ENCODE measurements around the gene ADA. TPM values are rescaled to one million over a fixed set of nuclear protein-coding genes. Genes with fewer than 3 reads are reported as not detected.
"Not testable (repeated sequence)": the region's sequence is repeated elsewhere in the genome, so short reads cannot be mapped to it uniquely, and the experiment has no call there.

Gene ADA
- total RNA-seq, 1 donor from 2014 or later = 8.2 TPM

DNA sequence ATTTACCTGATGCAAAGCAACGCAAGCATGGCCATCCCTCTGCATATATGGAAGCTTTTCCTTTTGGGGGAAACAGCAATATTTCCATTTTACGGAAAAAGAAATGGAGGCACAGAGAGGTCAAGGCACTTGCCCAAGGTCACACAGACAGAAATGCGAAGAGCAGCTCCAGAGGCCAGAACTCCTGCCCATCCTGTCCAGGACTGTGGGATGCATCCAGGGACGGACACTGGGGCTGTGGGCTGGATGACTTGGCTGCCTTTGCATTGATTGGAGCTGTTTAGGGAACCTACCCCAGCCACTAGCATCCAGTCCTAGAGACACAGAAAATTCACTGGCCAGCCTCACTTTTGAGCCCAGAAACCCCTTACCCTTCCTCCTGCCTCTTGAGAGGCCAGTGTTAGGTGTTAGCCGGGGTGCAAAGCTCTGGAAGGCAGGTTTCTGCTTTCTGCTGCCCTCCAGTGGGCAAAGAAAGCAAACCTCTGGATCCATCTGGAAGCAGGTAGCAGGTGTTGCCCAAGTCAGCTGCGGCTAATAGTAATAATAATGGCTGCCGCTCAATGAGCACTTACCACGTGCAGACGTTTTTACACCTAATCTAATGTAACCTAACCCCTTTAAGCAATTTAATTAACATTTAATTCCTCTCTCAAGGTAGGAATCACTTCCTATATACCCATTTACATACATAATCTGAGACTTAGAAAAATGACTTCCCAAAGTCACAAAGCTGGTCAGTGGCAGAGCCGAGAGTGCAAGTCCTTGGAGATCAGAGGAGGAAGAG lies 32.0 kb upstream of the ADA start:
- no peaks in the 10 kb centered on the region for H3K9me3 Mint-ChIP-seq
- DNase-seq (ENCODE audit: low read depth, low spot score) = peak; percentile 44
- H3K27me3 Mint-ChIP-seq (ENCODE audit: low read depth) = peaks cover 19% of the 10 kb centered on the region
- no peaks in the 10 kb centered on the region for H3K36me3 Mint-ChIP-seq (ENCODE audit: low read depth)
- H3K4me3 Mint-ChIP-seq = no peak overlapping the region
- peaks cover 9% of the 10 kb centered on the region for H3K4me1 Mint-ChIP-seq
- peak; percentile 80 for TF ChIP-seq CTCF (conservative IDR thresholded peaks at IDR 0.05)
- no peak overlapping the region for H3K27ac Mint-ChIP-seq (ENCODE audit: unreplicated experiment)

DNA sequence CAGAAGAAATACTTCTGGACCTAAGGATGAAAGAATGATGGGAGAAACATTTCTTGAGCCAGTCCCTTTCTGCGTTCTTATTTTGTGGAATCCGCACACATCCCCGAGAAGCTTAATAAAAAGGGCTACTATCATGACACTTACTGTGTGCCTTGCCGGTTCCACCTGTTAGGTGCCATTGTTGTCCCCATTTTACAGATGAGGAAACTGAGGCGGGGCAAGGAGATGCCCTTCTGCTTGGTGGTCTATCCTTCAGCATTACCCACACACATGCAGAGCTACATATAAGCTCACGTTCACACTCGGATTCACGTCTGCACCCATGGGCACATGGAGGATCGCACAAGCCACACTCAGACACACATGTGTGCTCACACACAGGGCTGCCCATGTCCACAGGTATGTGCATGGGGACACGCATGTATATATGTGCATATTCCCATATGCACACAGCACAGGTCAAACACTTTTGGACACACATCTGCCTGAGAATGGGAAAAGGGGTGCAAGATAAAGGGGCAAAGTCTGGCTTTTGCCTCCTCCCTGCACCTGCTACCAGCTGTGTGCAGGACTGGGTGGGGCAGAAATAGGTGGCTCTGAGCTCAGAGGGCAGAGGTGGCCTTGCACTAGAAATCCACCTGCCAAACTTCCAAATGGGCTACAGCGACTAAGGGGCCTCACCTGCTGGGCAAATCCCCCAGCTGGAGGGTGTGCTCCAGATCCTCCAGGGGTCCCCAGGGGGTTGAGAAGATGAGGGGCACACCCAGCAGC lies 30.5 kb upstream of the ADA start:
- peaks cover 13% of the 10 kb centered on the region for H3K27me3 Mint-ChIP-seq (ENCODE audit: low read depth)
- no peak overlapping the region for H3K4me3 Mint-ChIP-seq

GRCh38 chr20:44678990-44679611 lies 27.6 kb upstream of the ADA start:
- H3K36me3 Mint-ChIP-seq (ENCODE audit: low read depth) = no peaks in the 10 kb centered on the region
- H3K27ac Mint-ChIP-seq (ENCODE audit: unreplicated experiment) = no peak overlapping the region
- no peak for DNase-seq (ENCODE audit: low read depth, low spot score)
- no peaks in the 10 kb centered on the region for H3K9me3 Mint-ChIP-seq
- peaks cover 10% of the 10 kb centered on the region for H3K27me3 Mint-ChIP-seq (ENCODE audit: low read depth)
- H3K4me1 Mint-ChIP-seq = peaks cover 3% of the 10 kb centered on the region
- no peak overlapping the region for H3K4me3 Mint-ChIP-seq
- no peak for TF ChIP-seq CTCF (conservative IDR thresholded peaks at IDR 0.05)

More for the DNA sequence above, 30.5 kb upstream of the ADA start:
- H3K4me1 Mint-ChIP-seq = peaks cover 9% of the 10 kb centered on the region
- H3K9me3 Mint-ChIP-seq = no peaks in the 10 kb centered on the region
- no peak for TF ChIP-seq CTCF (conservative IDR thresholded peaks at IDR 0.05)
- no peak for DNase-seq (ENCODE audit: low read depth, low spot score)
- H3K36me3 Mint-ChIP-seq (ENCODE audit: low read depth) = no peaks in the 10 kb centered on the region
- peak overlapping the region; percentile 45 for H3K27ac Mint-ChIP-seq (ENCODE audit: unreplicated experiment)

GRCh38 chr20:44678242-44678641 lies 26.7 kb upstream of the ADA start:
- no peak for DNase-seq (ENCODE audit: low read depth, low spot score)
- Mint-ChIP-seq H3K36me3 (ENCODE audit: low read depth) (no peaks in the 10 kb centered on the region), H3K4me1 (peaks cover 3% of the 10 kb centered on the region), H3K4me3 (no peak overlapping the region), H3K9me3 (no peaks in the 10 kb centered on the region), H3K27ac (ENCODE audit: unreplicated experiment) (peak overlapping the region; percentile 43), H3K27me3 (ENCODE audit: low read depth) (peaks cover 5% of the 10 kb centered on the region)
- TF ChIP-seq CTCF (conservative IDR thresholded peaks at IDR 0.05) = no peak

GRCh38 chr20:44672318-44672902 lies 20.9 kb upstream of the ADA start:
- H3K4me1 Mint-ChIP-seq; H3K4me3 Mint-ChIP-seq; H3K9me3 Mint-ChIP-seq; H3K27ac Mint-ChIP-seq (ENCODE audit: unreplicated experiment); H3K36me3 Mint-ChIP-seq (ENCODE audit: low read depth); DNase-seq (ENCODE audit: low read depth, low spot score): not testable (repeated sequence)
- peaks cover 12% of the 10 kb centered on the region for H3K27me3 Mint-ChIP-seq (ENCODE audit: low read depth)

GRCh38 chr20:44671541-44671940 lies 20.0 kb upstream of the ADA start:
- not testable (repeated sequence) for H3K4me1 Mint-ChIP-seq; H3K36me3 Mint-ChIP-seq (ENCODE audit: low read depth); H3K4me3 Mint-ChIP-seq; H3K9me3 Mint-ChIP-seq; H3K27ac Mint-ChIP-seq (ENCODE audit: unreplicated experiment); DNase-seq (ENCODE audit: low read depth, low spot score)
- peaks cover 12% of the 10 kb centered on the region for H3K27me3 Mint-ChIP-seq (ENCODE audit: low read depth)

- H3K4me1 Mint-ChIP-seq; H3K36me3 Mint-ChIP-seq (ENCODE audit: low read depth); H3K9me3 Mint-ChIP-seq; H3K27ac Mint-ChIP-seq (ENCODE audit: unreplicated experiment); H3K4me3 Mint-ChIP-seq; DNase-seq (ENCODE audit: low read depth, low spot score): not testable (repeated sequence)
- H3K27me3 Mint-ChIP-seq (ENCODE audit: low read depth) = peaks cover 16% of the 10 kb centered on the region
These were observed 19.4 kb upstream of the ADA start for GRCh38 chr20:44670851-44671250.
